GM19351 (cell line): ENCODE measurements around the gene IRAK1.

Experiments
- ATAC-seq: cut with Tn5 transposase; IDR thresholded peaks from one replicate; pipeline ENCODE4 v1.9.1; 2021; ENCODE audit warnings: mild to moderate bottlenecking, moderate library complexity; ENCODE audit not compliant: unreplicated experiment

Gene IRAK1

DNA sequence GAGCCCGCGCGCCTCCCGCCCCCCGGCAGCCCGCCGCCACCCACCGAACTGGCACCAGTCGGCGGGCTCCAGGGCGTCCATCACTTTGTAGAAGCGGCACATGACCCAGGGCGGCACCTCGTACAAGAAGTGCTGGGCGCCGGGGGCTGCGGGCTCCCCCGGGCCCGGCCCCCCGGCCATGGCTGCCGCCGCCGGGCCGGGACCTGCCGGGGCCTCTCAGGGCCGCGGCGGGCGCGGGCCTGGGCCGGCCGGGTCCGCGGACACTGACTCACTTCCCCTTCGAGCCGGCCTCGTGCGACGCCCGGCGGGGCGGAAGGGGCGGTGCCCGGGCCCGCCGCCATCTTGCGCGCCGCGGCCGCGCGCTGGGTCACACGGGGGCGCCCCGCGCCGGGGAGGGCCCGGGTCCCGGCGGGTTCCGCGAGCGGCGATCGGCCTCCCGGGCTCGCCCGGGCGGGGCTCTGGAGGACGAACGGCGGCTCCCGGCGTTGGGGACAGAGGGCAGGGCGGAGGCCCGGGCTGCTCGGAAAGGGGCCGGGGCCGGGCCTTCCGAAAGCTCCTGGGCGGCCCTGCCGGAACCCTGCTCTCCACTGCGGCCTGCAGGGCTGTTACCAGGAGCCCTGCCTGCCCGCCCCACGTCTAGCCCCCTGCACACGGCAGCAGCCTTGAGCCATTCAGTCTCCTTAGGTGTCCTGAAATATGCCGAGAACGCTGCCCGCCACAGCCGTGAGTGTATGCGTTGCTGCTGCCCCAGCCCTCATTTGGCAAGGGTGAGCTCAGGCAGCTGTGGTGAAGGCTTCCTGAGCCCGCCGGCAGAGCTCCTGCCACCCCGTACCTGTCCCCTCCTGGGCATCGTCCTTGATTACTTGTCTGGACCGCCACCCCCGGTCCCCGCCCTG is at the start of gene IRAK1:
Gene IRAK1, minus strand, starts transcription at position 270 of the 896 bp plus-strand sequence. Its CDS starts 90 bp downstream, at position 180.
- peak; percentile 59 for ATAC-seq

DNA sequence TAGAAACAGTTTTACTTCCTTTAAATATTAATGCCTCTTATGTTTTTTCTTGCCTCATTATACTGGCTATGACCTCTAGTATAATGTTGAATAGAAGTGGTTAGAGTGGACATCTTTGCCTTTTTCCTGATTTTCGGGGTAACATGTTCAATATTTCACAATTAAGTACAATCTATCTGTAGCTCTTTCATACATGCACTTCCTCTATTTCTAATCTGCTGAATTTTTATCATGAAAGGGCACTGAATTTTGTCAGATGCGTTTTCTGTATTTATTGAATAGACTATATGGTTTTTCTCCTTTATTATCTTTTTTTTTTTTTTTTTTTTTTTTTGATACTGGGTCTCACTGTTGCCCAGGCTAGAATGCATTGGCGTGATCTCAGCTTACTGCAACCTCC is 48.9 kb upstream of the IRAK1 start:
- no peak for ATAC-seq

DNA sequence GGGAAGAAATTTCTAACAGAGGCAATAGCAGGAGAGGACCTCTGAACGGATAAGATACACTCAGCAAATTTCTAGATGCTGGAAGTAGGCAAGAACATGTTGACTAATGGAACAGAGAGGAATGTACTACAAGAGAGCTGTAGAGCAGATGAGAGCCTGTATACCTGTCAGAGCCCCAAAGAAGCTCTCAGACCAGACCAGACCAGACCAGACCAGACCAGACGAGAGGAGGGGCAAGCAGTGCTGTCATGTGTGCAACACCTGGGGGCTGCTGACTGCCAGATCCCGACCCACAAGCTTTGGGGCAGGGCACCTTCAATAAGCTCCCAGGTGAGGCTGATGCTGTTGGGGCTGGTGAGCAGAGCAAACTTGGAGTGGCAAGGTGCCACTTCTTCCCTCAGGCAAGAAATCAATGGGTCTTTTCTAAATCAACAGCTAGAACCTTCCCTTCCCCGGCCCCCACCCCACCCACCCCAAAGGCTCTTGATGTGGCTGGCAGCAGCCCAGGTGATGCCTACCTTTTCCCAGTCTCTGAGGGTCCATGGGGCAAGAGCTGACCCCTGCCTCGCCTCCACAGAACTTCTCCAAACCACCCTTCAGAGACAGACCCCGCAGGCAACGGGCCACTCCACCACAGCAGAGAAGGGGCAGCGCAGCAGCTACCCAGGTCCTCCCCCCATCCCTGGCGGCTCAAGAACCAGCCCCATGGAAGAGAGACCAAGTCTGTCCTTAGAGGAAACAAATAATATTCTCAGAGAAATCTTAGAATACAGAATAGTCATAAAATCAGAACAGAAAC is 45.1 kb upstream of the IRAK1 start:
- no peak for ATAC-seq

DNA sequence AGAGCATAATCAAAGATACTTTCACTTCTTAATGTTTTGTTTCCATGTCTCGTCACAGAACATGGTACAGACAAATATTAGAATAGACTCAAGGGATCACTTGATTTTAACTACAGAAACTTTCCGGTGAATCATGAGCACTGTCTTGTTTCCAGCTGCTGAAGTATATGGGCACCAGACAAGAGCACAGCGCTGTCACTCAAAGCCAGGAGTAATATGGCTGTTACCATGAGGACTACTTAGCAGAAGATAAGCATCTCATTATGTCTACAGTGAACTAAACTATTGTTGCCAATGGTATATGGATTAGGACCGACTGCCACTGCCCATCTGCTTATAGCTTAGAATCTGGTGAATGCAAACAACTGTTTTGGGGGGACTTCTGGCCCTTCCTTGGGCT is 43.5 kb upstream of the IRAK1 start:
- ATAC-seq: no peak

DNA sequence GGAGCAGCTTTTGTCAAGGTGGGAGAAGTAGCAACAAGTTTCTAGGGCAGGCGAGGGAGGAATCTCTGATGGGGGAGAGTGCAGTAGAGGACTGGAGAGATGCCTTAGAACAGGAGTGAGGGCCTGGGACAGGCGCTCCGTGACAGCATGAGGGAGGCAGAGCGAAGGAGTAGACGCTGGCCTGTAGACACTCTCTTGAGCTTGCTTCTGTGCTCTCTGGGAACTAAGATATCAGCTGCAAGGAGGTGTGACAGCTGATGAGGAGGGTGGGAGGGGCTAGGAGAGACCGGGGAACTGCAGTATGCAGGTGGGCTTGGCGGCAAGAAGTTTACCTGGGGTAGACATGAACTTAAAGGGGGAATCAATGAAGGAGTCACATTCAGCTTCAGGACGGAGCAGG is 42.1 kb upstream of the IRAK1 start:
- no peak for ATAC-seq

DNA sequence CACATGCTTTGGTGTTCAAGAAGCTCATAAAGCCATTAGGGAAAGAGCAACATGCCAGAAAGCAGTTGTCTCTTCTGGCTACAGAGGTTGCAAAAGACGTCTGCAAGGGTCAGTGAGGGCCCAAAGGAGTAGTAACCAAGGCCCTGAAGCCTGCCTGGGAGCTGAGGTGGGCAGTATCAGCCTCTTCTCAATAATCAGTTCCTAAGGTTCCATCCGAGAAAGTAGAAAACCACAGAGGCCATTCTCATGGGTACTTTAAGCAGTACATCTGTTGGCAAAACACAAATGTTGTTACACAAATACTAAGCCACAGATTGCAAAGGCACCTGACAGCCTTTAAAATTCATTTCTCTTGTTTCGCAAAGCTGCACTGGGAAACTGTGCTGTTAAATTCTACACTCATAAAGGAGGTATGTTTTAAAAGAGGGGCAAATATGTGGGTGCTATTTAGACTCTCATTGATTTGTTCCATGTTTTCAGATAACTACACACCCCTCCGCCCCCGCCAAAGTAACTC is 40.1 kb upstream of the IRAK1 start:
- no peak for ATAC-seq

DNA sequence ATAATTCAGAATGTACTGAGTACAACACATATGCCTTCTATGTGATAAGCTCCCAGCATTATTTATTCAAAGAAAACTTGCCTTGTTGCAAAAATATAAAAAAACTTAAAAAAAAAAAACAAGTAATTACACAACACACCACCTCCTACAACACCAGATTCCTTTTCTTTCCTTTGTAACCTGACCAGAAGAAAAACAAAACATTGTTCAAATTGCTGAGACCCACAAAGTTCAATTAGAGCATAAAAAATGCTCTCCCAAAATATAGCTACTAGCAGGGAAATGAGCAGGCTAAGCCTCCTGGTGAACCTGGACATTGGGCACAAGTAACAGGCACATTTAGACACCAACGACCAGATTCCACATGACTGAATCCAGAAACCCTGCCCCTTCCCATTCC is 39.5 kb upstream of the IRAK1 start:
- ATAC-seq: no peak

DNA sequence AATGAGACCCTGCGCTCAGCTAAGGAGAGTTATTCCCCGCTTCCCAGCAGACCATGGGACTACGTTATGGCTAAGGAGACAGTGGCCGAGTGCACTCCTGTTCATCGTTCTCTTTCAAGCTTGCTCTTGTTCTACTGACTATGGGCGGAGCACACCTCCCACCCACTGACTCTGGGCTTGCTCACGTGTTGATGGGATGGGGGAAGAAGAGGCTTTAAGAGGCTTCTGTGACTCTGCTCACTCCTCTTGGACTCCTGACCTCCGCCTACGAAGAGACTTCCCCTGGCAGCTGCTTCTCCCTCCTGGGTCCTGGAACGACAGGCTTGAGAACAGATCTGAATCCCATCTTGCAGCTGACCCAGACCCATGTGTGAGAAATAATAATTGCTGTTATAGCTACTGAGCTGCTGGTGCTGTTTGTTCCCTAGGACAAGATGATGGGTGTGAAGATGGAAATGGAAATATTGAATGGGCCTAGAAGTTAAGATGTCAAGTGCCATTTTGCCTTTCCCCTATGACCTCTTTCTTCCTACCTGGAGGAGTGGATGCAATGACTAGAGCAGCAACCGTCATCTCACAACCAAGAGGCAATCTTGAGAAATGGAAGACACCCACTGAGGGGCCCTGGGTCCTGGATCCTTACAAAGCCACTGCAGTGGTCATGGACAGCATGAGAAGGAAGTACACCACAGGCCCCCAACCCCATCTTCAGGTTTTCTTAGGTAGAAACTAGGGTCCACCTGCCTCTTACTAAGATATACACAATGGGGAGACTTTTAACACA is 38.7 kb upstream of the IRAK1 start:
- no peak for ATAC-seq

DNA sequence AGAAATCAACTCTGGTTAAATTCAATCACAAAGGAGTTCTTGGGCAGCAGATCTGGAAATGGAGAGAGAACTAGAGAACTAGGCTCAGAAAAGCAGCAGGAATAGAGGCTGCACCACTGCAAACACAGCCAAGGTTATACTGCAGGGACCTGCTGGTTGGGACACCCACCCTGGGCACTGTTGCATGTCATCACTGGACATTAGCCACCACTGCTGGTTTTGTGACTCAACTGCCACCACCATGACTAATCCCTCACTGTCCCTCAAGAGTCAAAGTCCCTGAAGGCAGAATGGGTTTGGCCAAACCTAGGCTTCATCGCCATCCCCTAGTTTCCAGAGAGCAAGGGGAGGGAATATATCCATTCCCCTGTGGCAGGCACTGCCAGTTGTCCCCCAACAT is 38.1 kb upstream of the IRAK1 start:
- no peak for ATAC-seq

DNA sequence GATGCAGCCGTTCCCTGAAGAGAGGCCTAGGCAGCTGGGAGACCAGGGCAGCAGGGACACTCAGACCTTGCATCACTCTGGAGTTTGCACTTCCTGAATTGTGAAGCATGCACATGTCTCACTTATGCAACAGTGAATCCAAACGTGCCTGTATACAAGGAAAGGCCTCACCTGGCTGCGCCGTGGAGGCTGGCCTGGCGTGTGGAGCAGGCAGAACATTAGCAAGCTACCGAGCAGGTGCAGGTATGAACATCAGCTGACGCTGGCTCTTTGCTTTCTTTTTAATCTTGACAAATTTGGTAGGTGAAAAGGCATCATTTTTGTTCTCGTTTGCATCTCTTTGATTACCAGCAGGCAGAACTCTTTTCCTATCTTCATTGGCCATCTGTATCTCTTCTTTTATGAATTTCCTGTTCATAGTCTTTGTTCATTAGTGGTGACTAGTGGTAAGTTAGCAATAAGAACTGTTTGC is 37.1 kb upstream of the IRAK1 start:
- no peak for ATAC-seq

DNA sequence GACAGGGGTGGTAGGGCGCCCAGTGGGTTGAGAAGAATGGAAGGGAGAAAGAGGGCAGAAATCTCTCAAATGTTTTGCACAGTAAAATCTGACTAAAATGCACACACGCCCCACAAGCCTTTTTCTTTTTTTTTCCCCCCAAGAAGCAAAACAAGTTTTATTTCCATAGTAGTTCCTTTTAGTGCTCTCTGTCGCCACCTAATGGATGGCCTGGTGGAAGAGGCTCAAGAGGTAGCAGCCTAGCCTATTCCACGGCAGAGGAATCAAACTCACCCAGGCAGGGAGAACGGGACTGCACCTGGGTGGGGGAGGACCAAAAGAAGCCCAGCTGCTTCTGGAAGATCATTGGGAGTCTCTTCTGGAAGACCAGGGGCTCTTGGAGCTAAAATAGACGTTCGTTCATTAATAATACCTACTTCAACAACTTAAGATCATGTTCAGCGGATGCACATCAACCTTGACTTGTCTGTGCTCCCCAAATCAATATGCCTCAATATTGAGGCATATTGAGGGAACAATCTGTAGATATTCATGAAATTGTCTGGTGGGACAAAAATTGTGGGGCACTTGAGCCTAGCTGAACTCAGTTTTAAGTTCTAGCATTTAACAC is 31.6 kb upstream of the IRAK1 start:
- no peak for ATAC-seq

DNA sequence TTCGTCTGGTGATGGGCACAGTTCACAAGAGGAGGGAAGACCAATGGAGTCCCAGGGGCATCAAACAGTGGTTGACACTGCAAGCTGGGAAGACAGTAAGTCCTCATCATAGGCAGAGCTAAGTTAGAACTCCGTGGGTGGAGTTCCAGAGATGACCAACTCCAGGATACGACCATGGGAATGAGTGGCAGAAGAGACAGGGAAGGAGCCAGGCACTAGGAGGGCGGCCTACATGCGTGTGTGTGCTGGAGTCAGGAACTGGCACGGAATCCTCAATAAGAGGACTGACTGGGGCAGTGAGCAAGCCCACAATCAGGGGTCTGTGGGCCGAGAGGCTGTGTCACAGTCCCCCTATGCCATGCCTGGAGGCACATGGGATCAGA is 30.4 kb upstream of the IRAK1 start:
- ATAC-seq: no peak

DNA sequence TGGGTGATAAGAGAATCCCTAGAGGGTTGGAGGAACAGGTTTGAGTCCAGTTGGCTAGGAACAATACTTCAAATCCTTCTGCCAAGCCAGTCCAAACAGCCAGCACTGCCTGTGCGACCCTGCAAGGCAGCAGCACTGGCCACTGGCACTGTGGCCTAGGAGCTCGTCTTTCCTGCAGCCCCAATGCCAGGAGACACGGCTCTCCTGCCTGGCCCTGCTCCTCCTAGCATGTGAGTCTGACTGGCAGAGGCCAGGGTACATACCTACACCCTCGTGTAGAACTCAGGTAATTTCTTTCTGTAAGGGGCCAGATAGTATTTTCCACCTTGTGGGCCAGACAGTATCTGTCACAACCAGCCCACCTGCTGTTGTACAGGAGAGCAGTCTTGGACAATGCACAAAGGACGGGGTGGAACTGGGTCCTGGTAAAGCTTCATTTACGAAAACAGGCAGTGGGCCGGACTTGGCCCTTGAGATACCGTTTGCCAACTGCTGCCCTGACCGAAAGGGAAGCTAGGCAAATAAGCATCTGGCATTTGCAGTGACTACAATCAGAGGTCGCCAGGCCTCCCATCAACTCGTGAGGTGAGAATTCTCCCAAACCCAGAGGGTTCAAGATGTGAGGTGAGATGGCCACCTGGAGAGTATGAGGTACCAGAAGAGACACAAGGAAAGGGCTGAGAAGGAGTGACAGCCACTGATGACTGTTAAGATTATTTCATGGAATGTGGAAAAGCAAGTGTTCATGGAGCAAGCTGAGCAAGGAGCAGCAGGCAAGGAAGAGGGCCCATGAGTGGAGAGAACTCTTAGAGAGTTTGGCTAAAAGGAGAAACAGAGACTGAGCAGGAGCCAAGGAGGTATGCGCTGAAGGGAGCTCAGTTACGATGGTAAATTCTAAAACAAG is 29.8 kb upstream of the IRAK1 start:
- ATAC-seq: no peak

DNA sequence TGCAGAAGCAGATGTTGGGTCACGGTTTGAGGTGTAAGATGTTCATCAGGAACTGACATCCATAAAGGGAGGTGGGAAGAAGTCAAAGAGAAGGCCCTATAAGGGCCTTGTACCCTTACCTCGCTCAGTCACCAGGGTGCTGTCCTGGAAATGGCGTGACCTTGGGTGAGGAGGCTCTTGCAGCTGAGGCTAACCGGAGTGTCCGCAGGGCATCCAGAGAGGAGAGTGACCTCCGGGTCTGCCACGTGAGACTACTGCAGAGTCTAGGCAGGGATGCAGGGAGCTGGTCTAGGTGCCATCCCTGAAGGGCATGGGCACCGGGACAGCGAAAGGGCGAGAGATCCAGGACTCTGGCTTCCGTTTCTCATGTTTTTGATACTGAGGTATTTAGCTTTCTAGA is 28.7 kb upstream of the IRAK1 start:
- ATAC-seq: no peak

DNA sequence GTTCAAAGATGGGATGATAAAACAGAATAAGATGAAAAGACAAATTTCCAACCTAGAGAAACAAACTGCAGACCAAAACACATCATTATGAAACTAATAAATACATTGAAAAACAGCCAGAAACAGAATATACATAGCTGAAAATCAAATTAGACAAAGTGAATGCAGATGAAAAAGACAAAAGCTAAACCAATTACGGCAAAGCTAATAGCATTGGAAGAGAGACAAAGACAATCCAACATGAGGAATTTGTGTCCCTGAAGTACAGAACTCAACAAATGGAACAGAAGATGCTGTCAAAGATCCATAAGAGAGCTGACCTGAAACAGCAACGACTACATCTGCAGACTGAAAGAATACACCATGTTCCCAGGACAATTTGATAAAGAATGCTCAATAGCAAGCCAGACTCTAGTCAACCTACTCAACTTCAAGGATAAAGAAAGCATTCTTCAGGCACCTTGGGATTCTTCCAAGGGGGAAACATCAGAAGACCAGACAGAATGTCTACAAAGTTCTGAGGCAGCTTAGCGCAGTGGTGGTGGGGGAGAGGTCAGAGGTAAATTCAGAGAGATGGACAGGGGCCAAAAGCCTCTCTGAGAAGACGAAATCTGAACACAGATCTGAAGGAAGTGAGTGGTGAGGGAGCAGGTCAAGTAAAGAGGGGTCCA is 27.4 kb upstream of the IRAK1 start:
- ATAC-seq: no peak

DNA sequence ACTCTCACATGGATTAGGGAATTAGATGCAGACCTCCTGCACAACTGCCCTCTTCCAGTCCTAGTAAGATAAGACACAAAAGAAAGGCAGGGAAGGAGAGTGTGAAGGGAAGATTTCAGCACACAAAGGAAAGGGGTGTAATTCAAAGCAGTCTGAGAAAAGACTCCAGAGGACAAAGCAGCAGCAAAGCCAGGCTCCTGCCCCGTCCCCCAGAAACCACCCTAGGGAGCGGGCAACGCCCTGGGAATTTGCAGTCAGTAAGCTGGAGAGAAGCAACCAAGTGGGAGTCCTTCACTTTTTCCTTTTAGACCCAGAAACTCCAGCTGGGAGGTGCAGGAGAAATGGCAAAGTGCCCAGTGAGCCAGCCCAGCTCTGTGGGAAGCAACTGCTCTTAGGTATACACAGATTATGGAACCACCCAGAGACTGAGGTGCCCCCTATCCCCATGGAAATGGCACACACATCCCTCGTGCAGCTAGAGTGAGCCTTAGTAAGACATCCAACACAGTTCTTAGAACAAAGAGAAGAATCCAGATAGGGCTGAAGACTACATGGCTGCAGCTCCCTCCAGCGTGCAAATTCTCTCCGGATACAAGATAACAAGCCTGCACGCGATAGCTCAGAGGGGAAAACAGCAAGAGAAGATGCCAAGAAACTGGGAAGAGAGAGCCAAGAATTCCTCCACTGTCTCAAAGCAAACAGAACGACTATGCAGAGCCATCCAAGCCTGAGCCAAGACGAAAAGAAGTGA is 26.5 kb upstream of the IRAK1 start:
- no peak for ATAC-seq

DNA sequence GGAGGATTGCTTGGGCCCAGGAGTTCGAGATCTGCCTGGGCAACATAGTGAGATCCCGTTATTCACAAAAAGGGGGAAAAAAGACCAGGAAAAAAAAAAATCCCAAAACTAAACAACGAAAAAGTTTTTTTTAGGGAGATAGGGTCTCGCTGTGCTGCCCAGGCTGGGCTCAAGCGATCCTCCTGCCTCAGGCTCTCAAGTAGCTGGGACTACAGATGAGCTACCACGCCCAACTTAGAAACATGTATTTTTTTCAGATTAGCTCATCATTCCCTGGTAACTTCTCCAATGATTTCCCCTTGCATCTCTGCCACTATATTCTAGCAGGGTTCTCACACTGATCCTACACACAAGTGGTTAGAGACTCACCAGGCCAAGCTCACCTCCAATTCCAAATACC is 24.4 kb upstream of the IRAK1 start:
- ATAC-seq: no peak

DNA sequence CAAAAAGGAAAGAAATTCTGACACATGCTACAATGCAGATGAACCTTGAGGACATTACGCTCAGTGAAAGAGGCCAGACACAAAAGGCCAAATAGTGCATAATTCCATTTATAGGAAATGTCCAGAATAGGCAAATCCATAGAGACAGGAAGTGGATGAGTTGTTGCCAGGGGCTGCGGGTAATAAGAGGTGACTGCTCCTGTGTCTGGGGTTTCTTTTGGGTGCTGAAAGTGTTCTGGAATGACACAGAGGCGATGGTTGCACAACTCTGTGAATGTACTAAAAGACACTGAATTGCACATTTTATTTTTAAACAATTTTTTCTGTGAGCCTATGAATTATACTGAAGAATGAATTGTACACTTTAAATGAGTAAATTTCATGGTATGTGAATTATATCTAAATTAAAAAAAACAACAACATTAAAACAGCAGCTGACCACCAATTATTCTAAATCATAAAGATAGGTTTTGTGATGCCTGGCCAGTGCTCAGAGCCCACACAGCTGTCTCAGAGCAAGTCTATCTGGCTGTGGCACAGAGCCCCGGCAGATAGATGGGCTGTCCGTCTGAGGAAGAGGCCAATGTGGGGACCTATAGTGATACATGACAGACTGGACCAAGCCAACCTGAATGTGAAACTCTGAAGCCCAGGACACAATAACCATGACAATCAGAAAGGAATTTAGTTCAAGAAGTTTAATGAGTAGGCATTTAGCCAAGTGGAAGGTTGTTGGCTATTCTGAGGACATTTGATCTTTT is 23.5 kb upstream of the IRAK1 start:
- ATAC-seq: no peak
